Neural cell (in vitro differentiated cells): ENCODE data around the gene EXPH5. TPM values are rescaled to one million over a fixed set of nuclear protein-coding genes. Genes with fewer than 3 reads are reported as not detected.

Experiments
- H2AFZ ChIP-seq: fragments of 200-600, 300-800 bp; sonication (generic), shearing (Covaris generic); 2 replicates; pipeline ENCODE4 v1.6.0; 2014; ENCODE audit warnings: low read depth, mild to moderate bottlenecking, antibody characterized with exemption, low read length, moderate library complexity
- H3F3A ChIP-seq: fragments of 200-600 bp; shearing (Covaris generic); 2 replicates; pipeline ENCODE4 v1.6.1; 2016; ENCODE audit warnings: mild to moderate bottlenecking, moderate library complexity, mixed read lengths, antibody characterized with exemption, low read length; ENCODE audit not compliant: insufficient read depth, poor library complexity, severe bottlenecking
- H3K27ac ChIP-seq: fragments of 200-600, 300-800 bp; sonication (generic), shearing (Covaris generic); 2 replicates; pipeline ENCODE4 v1.5.1; 2014; ENCODE audit warnings: mild to moderate bottlenecking, low read length, moderate library complexity
- H3K27me3 ChIP-seq: fragments of 300-800, 200-600 bp; sonication (generic), shearing (Covaris generic); 2 replicates; pipeline ENCODE4 v1.6.0; 2014; ENCODE audit warnings: mild to moderate bottlenecking, low read depth, low read length, moderate library complexity; ENCODE audit not compliant: insufficient read depth
- H3K36me3 ChIP-seq: fragments of 300-800, 200-600 bp; sonication (generic), shearing (Covaris generic); 2 replicates; pipeline ENCODE4 v1.5.1; 2014; ENCODE audit warnings: mild to moderate bottlenecking, antibody characterized with exemption, low read length, moderate library complexity; ENCODE audit not compliant: insufficient read depth
- H3K4me2 ChIP-seq: fragments of 300-800, 200-600 bp; sonication (generic), shearing (Covaris generic); 2 replicates; pipeline ENCODE4 v1.6.0; 2014; ENCODE audit warnings: mild to moderate bottlenecking, low read length
- H3K4me3 ChIP-seq: fragments of 300-800, 200-600 bp; sonication (generic), shearing (Covaris generic); 2 replicates; pipeline ENCODE4 v1.5.1; 2014; ENCODE audit warnings: mild to moderate bottlenecking, low read length, moderate library complexity
- H3K79me2 ChIP-seq: fragments of 200-600 bp; shearing (Covaris generic); replicated peaks from 2 replicates; pipeline ENCODE4 v1.6.0; 2014; ENCODE audit warnings: mild to moderate bottlenecking, low read length, moderate library complexity; ENCODE audit not compliant: insufficient read depth
- H3K9ac ChIP-seq: fragments of 300-800, 200-600 bp; sonication (generic), shearing (Covaris generic); 2 replicates; pipeline ENCODE4 v1.6.1; 2016; ENCODE audit warnings: mild to moderate bottlenecking, low read length, mixed read lengths
- H3K9me2 ChIP-seq: fragments of 200-600 bp; shearing (Covaris generic); 2 replicates; pipeline ENCODE4 v1.6.1; 2016; ENCODE audit warnings: mild to moderate bottlenecking, low read length, mixed read lengths; ENCODE audit not compliant: insufficient read depth
- H3K9me3 ChIP-seq: fragments of 200-600, 300-800 bp; sonication (generic), shearing (Covaris generic); 2 replicates; pipeline ENCODE4 v1.6.1; 2016; ENCODE audit warnings: mild to moderate bottlenecking, mixed run types, low read length, moderate library complexity, mixed read lengths
- H4K20me1 ChIP-seq: fragments of 200-600 bp; shearing (Covaris generic); 2 replicates; pipeline ENCODE4 v1.6.1; 2016; ENCODE audit warnings: mild to moderate bottlenecking, mixed run types; ENCODE audit not compliant: insufficient read depth
- EP300 ChIP-seq: fragments of 450-650 bp; conservative IDR thresholded peaks from 2 replicates; pipeline ENCODE4 v1.6.1; 2014; ENCODE audit warnings: antibody characterized with exemption, mild to moderate bottlenecking, moderate library complexity; ENCODE audit not compliant: poor library complexity, severe bottlenecking
- EZH2 ChIP-seq: fragments of 200-600, 300-800 bp; shearing (Covaris generic), sonication (generic); IDR thresholded peaks from 2 replicates; pipeline ENCODE4 v1.6.1; 2014; ENCODE audit warnings: antibody characterized with exemption, low read length, borderline replicate concordance, mild to moderate bottlenecking; ENCODE audit not compliant: insufficient read depth, poor library complexity, severe bottlenecking
- MXI1 ChIP-seq: fragments of 450-650 bp; conservative IDR thresholded peaks from 2 replicates; pipeline ENCODE4 v1.6.1; 2014; ENCODE audit warnings: antibody characterized with exemption, mild to moderate bottlenecking; ENCODE audit not compliant: poor library complexity, severe bottlenecking
- POLR2AphosphoS5 ChIP-seq: IDR thresholded peaks from 2 replicates; pipeline ENCODE4 v1.6.1; 2012
- RAD21 ChIP-seq: fragments of 450-650 bp; conservative IDR thresholded peaks from 2 replicates; pipeline ENCODE4 v1.6.1; 2014; ENCODE audit warnings: antibody characterized with exemption, mild to moderate bottlenecking, moderate library complexity
- REST ChIP-seq: IDR thresholded peaks from 2 replicates; pipeline ENCODE4 v1.6.1; 2012; ENCODE audit warnings: borderline replicate concordance
- SMC3 ChIP-seq: fragments of 450-650 bp; conservative IDR thresholded peaks from 2 replicates; pipeline ENCODE4 v1.6.1; 2014; ENCODE audit warnings: antibody characterized with exemption, mild to moderate bottlenecking, moderate library complexity; ENCODE audit not compliant: poor library complexity
- TAF1 ChIP-seq: IDR thresholded peaks from 2 replicates; pipeline ENCODE4 v1.6.1; 2012; ENCODE audit warnings: low read depth
- polyA plus RNA-seq: library from polyadenylated mRNA; depleted of rRNA; stranded (reverse); fragments of >200 nt; gene quantifications from 2 replicates; pipeline ENCODE4 v1.2.3, GENCODE V29; 2014
- TF ChIP-seq, protein P1 (sequence below): fragments of 450-650 bp; IDR thresholded peaks from 2 replicates; pipeline ENCODE4 v1.5.1; 2014; ENCODE audit warnings: antibody characterized with exemption, mild to moderate bottlenecking, moderate library complexity; ENCODE audit not compliant: poor library complexity, severe bottlenecking

The EXPH5 gene
- polyA plus RNA-seq, 1 donor from 2014 or later: not detected

GRCh38 chr11:108468478-108468864, 125.1 kb downstream of the EXPH5 start:
- Histone ChIP-seq H3K27me3 (no peaks in the 10 kb centered on the region), H3K9ac (no peak overlapping the region), H3K9me2 (no peaks in the 10 kb centered on the region), H3K4me2 (no peak overlapping the region), H3K9me3 (no peaks in the 10 kb centered on the region), H3K79me2 (no peaks in the 10 kb centered on the region), H4K20me1 (no peaks in the 10 kb centered on the region), H2AFZ (no peak overlapping the region), H3K27ac (no peak overlapping the region), H3K4me3 (no peak overlapping the region), H3F3A (peaks cover 7% of the 10 kb centered on the region), H3K36me3 (no peaks in the 10 kb centered on the region)
- TF ChIP-seq MXI1: no peak

- Histone ChIP-seq H2AFZ (peak within 1 kb of the TSS; percentile 90), H3K9me2 (no peaks in the 10 kb centered on the region), H3K27ac (peak within 1 kb of the TSS; percentile 97), H3K9ac (peak within 1 kb of the TSS; percentile 93), H3K9me3 (no peaks in the 10 kb centered on the region), H3K27me3 (no peaks in the 10 kb centered on the region), H3K36me3 (no peaks in the 10 kb centered on the region), H3K4me2 (peak within 1 kb of the TSS; percentile 80), H3K4me3 (peak within 1 kb of the TSS; percentile 72), H3F3A (peaks cover 7% of the 10 kb centered on the region), H3K79me2 (no peaks in the 10 kb centered on the region), H4K20me1 (no peaks in the 10 kb centered on the region)
- peak; percentile 77 for TF ChIP-seq MXI1
- TF ChIP-seq, protein P1, sequence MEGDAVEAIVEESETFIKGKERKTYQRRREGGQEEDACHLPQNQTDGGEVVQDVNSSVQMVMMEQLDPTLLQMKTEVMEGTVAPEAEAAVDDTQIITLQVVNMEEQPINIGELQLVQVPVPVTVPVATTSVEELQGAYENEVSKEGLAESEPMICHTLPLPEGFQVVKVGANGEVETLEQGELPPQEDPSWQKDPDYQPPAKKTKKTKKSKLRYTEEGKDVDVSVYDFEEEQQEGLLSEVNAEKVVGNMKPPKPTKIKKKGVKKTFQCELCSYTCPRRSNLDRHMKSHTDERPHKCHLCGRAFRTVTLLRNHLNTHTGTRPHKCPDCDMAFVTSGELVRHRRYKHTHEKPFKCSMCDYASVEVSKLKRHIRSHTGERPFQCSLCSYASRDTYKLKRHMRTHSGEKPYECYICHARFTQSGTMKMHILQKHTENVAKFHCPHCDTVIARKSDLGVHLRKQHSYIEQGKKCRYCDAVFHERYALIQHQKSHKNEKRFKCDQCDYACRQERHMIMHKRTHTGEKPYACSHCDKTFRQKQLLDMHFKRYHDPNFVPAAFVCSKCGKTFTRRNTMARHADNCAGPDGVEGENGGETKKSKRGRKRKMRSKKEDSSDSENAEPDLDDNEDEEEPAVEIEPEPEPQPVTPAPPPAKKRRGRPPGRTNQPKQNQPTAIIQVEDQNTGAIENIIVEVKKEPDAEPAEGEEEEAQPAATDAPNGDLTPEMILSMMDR: no peak
- TF ChIP-seq SMC3: peak; percentile 41
- TF ChIP-seq RAD21: no peak
- TF ChIP-seq TAF1: peak; percentile 94
- peak; percentile 100 for TF ChIP-seq POLR2AphosphoS5
- no peak for TF ChIP-seq EZH2
- TF ChIP-seq REST: peak; percentile 91
- peak; percentile 82 for TF ChIP-seq EP300
These were observed 126.3 kb downstream of the EXPH5 start, which contains the start of gene C11orf65 for GRCh38 chr11:108467091-108467823. C11orf65 (minus strand) TSS chr11:108467529; CDS start chr11:108461559, 5,970 bp downstream.
